RWPE2 (cell line): ENCODE measurements around the gene GPANK1.

Experiments used
- ATAC-seq: fragments of 200-7000 bp; cut with Tn5 transposase; 3 replicates; pipeline ENCODE4 v1.9.1; 2021; ENCODE audit warnings: low read depth
- DNase-seq: peaks from one replicate; pipeline ENCODE4 v3.0.0-alpha.2; 2020; ENCODE audit warnings: low spot score
- H3K27ac ChIP-seq: fragments of 450-650 bp; 2 replicates; pipeline ENCODE4 v1.5.1; 2017; ENCODE audit warnings: mild to moderate bottlenecking; ENCODE audit not compliant: poor library complexity, severe bottlenecking
- H3K27me3 ChIP-seq: fragments of 250-450 bp; sonication (Bioruptor Pico); 2 replicates; pipeline ENCODE4 v1.5.1; 2021; ENCODE audit warnings: mild to moderate bottlenecking, moderate library complexity; ENCODE audit not compliant: insufficient read depth, poor library complexity, severe bottlenecking
- H3K36me3 ChIP-seq: fragments of 250-450 bp; sonication (Bioruptor Pico); 2 replicates; pipeline ENCODE4 v1.5.1; 2020; ENCODE audit warnings: low read depth, mild to moderate bottlenecking, moderate library complexity
- H3K4me1 ChIP-seq: fragments of 250-450 bp; sonication (Bioruptor Pico); 2 replicates; pipeline ENCODE4 v1.5.1; 2021; ENCODE audit warnings: mild to moderate bottlenecking, moderate library complexity; ENCODE audit not compliant: insufficient read depth, poor library complexity, severe bottlenecking
- H3K4me3 ChIP-seq: fragments of 250-450 bp; sonication (Bioruptor Pico); 2 replicates; pipeline ENCODE4 v1.5.1; 2021; ENCODE audit warnings: mild to moderate bottlenecking, moderate library complexity; ENCODE audit not compliant: severe bottlenecking
- H3K9me3 ChIP-seq: fragments of 250-450 bp; sonication (Bioruptor Pico); 2 replicates; pipeline ENCODE4 v1.5.1; 2021; ENCODE audit warnings: mild to moderate bottlenecking, moderate library complexity; ENCODE audit not compliant: severe bottlenecking
- TF ChIP-seq, protein P1 (sequence below): fragments of 450-650 bp; IDR thresholded peaks from one replicate; pipeline ENCODE4 v1.5.1; 2017; ENCODE audit warnings: mild to moderate bottlenecking, moderate library complexity; ENCODE audit not compliant: poor library complexity, severe bottlenecking

GPANK1 gene

DNA sequence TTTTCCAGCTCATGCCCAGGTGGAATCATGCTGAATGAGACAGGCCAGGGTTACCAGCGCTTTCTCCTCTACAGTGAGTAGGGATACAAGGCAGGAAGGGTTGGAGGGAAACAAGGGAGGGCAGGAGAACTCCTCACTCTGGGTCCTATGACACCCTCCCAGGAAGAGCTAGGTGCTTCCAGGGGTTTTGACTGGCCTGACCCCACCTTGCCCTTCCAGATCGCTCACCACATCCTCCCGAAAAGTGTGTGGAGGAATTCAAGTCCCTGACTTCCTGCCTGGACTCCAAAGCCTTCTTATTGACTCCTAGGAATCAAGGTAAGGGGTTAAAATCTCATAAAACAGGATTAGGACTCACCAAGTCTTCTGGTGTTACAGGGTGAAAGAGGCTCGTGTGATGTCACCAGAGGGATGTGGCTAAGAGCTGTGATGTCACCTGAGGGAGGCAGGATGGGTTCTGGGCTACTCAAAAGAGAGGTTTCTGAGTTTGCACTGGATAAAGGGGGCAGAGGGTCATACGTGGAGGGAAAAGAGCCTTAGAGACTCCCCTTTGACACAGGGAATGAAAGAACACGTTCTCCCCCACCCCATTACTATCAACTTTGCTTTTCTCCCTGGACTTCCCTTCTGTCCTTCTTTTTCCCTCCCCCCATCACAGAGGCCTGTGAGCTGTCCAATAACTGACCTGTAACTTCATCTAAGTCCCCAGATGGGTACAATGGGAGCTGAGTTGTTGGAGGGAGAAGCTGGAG lies 7.2 kb downstream of the GPANK1 start:
- TF ChIP-seq, protein P1, sequence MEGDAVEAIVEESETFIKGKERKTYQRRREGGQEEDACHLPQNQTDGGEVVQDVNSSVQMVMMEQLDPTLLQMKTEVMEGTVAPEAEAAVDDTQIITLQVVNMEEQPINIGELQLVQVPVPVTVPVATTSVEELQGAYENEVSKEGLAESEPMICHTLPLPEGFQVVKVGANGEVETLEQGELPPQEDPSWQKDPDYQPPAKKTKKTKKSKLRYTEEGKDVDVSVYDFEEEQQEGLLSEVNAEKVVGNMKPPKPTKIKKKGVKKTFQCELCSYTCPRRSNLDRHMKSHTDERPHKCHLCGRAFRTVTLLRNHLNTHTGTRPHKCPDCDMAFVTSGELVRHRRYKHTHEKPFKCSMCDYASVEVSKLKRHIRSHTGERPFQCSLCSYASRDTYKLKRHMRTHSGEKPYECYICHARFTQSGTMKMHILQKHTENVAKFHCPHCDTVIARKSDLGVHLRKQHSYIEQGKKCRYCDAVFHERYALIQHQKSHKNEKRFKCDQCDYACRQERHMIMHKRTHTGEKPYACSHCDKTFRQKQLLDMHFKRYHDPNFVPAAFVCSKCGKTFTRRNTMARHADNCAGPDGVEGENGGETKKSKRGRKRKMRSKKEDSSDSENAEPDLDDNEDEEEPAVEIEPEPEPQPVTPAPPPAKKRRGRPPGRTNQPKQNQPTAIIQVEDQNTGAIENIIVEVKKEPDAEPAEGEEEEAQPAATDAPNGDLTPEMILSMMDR: no peak

DNA sequence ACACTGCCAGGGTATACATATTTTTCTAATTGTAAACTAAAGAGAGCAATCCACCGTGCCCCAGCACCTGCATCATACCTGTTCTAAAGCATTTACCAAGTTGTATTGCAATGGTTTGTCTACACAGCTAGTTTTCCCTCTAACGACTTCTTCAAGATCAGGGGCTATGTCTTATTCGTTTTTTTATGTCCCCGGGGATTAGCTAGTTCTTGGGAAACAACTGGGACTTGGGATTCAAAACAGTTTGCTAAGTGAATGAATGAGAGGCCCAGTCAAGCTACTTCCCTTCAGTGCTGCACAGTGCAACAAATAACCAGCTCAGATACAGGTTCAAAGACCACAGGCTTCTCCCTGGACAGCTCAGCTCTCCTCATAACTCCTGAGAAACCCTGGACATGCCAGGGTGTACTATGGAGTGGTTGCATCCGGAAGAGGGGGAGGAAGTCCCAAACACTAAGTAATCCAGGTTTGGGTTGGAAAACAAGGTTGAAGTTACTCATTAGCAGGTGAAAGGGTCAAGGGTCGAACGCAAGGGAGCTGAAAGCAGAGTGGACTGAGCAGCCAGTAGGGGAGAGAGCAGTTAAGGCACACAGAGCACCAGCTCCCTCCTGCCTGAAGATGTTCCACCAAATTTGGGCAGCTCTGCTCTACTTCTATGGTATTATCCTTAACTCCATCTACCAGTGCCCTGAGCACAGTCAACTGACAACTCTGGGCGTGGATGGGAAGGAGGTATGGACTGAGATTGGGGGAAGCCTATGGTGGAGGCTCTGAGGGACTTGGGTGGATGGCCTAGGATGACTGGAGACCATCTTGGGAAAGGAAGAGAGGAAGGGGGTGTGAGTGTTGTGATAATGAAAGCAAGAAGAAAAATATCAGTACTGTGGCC lies 9.2 kb downstream of the GPANK1 start, which contains the start of gene APOM:
TSS of gene APOM (plus strand) at position 546 of the 889 bp plus-strand sequence. CDS start at position 619, 73 bp downstream.
- no peaks in the 10 kb centered on the region for H3K4me1 ChIP-seq
- peaks cover 12% of the 10 kb centered on the region for H3K36me3 ChIP-seq
- no peaks in the 10 kb centered on the region for H3K9me3 ChIP-seq
- TF ChIP-seq, protein P1: no peak
- DNase-seq (no peak), ATAC-seq (no peak)
- H3K4me3 ChIP-seq: no peak within 1 kb of the TSS
- H3K27me3 ChIP-seq: no peaks in the 10 kb centered on the region
- H3K27ac ChIP-seq: no peak within 1 kb of the TSS

More for the DNA sequence above, 7.2 kb downstream of the GPANK1 start:
- Histone ChIP-seq H3K27ac (no peak overlapping the region), H3K9me3 (no peaks in the 10 kb centered on the region), H3K4me3 (no peak overlapping the region), H3K4me1 (no peaks in the 10 kb centered on the region), H3K27me3 (no peaks in the 10 kb centered on the region), H3K36me3 (0 out of 2 replicates have a peak, but pooled peaks cover 3% of the 10 kb centered on the region)
- ATAC-seq: no peak
- no peak for DNase-seq

GRCh38 chr6:31654574-31655348 lies 10.0 kb downstream of the GPANK1 start:
- TF ChIP-seq, protein P1: no peak
- DNase-seq: no peak
- H3K27me3 ChIP-seq: no peaks in the 10 kb centered on the region
- no peaks in the 10 kb centered on the region for H3K9me3 ChIP-seq
- no peaks in the 10 kb centered on the region for H3K4me1 ChIP-seq
- peaks cover 20% of the 10 kb centered on the region for H3K36me3 ChIP-seq
- H3K27ac ChIP-seq: no peak overlapping the region
- H3K4me3 ChIP-seq: no peak overlapping the region
- ATAC-seq: no peak

DNA sequence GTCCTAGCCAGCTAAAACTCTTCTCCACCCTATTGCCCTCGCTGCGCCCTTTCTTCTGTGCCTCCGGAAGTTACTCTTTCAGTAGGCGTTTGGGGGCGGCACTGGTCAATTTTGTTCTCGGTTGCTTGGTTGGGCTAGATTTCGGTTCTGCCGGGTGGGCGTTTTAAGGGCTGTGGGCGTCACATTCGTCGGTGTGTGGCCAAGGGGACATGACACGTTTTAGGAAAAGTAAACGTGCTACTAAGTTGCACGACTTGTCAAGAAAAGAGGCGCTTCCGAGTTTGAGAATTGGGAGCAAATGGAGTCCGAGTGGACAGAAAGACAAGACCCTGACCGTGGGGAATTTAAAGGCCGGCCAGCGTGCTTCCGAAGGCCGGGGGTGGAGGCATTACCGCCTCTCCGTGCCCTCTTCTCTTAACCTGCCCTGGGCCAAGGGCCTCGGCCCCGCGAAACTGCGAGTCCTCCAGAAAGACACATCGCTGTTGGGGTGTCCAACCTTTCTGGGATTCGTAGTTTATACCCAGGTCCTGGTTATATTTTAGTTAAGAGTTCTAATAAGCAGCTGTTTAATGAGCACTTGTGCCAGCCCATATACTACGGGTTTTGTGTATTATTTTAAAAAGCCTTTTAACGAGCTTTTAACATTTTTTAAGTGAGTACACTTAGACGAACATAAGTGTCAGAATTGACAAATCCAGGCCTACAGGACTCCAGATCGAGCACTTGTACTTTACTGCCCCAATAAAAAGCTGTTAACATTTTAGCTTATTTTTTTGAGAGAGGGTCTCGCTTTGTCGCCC lies 11.7 kb downstream of the GPANK1 start:
- TF ChIP-seq, protein P1: peak; percentile 11
- peak; percentile 84 for DNase-seq
- H3K27ac ChIP-seq: peak overlapping the region; percentile 84

More for the DNA sequence above, 11.7 kb downstream of the GPANK1 start:
- Histone ChIP-seq H3K27me3 (no peaks in the 10 kb centered on the region), H3K4me1 (no peaks in the 10 kb centered on the region), H3K4me3 (peak overlapping the region; percentile 93), H3K9me3 (no peaks in the 10 kb centered on the region), H3K36me3 (peaks cover 36% of the 10 kb centered on the region)
- peak; percentile 69 for ATAC-seq
